Epithelial cell of prostate (primary cell): ENCODE results near the gene PHACTR1.

ENCODE experiments used
- DNase-seq: peaks from one replicate; pipeline ENCODE4 v3.0.0-alpha.2; 2011; ENCODE audit warnings: low read depth, low spot score
- H3K27ac ChIP-seq: fragments of 450-650 bp; 2 replicates; pipeline ENCODE4 v1.5.1; 2017; ENCODE audit warnings: mild to moderate bottlenecking

PHACTR1 gene

GRCh38 chr6:12798326-12798725 is 81.8 kb downstream of the PHACTR1 start:
- H3K27ac ChIP-seq: no peak overlapping the region
- no peak for DNase-seq

GRCh38 chr6:12800120-12800519 is 83.6 kb downstream of the PHACTR1 start:
- no peak for DNase-seq
- H3K27ac ChIP-seq: no peak overlapping the region

DNA sequence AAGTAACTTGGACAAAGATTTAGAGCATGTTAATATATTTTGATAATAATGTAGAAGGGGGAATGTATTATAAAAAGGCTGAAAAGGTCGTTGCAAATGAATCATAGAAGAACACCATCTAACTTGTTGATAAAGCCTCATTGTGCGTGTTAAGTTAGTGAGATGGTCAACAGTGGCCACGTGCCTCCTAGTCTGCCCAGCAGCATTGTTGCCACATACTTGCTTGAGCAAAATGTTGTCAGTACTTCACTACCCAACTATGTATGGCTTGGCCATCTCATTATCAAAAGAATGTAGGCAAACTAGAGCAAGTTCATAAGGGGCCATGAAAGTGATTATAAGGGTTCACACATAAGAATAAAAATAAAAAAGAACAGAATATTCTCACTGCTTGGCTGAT is 84.6 kb downstream of the PHACTR1 start:
- peak overlapping the region; percentile 13 for H3K27ac ChIP-seq

DNA sequence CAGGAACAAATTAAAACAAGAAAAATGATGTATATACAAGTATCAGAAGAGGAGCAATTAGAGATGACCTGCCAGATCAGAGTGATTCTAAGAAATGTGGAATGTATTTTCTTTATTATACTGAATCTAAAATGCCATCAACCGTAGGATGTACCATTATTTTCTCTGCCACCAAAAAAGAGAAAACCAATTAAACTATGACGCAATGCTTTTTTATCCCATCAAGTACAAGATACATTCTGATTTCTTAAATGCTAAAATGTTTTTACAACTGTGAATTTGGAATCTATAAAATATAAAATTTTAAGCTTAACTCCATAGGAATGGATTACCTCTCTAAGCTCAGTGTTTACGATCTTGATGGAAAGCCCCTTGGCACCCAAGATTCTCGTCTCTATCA is 85.9 kb downstream of the PHACTR1 start:
- no peak overlapping the region for H3K27ac ChIP-seq
- DNase-seq: no peak

More for the DNA sequence above, 84.6 kb downstream of the PHACTR1 start:
- DNase-seq: peak; percentile 33

GRCh38 chr6:12803486-12803885 is 86.9 kb downstream of the PHACTR1 start:
- H3K27ac ChIP-seq: no peak overlapping the region
- no peak for DNase-seq

DNA sequence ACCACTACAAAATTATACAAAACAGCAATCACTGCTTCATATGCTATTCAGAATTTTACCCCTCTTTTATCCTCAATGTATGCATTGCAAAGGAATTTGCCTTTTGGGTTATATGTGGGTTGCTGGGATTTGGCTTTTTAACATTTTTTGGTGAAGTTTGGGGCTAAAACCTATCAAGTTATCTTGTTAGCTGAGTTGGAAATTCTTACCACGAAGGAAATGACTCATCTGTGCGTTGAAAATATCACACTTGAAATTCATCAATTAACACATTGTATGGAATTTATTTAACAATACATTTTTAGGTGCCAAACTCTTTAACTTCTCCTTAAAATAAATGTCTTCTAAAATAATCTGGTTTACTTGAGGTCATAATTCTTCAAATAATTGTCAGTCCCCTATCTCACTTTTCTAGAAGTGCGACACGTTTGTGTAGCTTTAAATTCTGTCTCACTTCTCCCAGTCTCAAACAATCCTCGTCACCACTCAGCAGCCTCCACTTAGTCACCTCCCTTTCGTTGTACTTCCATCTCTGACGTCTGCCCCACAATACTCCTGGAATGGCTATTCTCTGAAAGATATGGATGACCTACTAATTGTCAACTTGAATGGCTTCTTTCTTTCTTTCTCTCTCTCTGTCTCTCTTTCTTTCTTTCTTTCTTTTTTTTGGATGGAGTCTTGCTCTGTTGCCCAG is 88.5 kb downstream of the PHACTR1 start:
- no peak overlapping the region for H3K27ac ChIP-seq
- DNase-seq: no peak

GRCh38 chr6:12806136-12806535 is 89.6 kb downstream of the PHACTR1 start:
- no peak for DNase-seq
- H3K27ac ChIP-seq: no peak overlapping the region

DNA sequence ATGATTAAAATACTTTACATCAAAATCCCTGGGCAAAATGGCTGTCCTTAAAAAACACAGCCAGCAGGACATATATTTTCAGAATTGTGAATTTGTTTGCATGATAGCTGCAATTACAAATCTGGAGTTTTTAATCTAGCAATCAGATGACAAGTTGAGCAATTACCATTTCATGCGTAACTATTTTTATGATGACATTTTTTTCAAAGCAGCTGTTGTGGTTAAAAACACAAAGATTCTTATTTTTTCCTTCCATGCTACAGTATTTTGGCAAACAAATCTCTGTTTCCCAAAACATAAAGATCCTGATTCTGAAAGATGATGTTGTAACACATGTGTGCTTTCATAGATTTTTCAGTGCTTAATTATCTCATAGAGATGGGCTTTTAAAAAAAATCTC is 90.2 kb downstream of the PHACTR1 start:
- no peak for DNase-seq
- no peak overlapping the region for H3K27ac ChIP-seq

- no peak overlapping the region for H3K27ac ChIP-seq
- DNase-seq: no peak
Observed at GRCh38 chr6:12811519-12811918, 95.0 kb downstream of the PHACTR1 start.

GRCh38 chr6:12813321-12813720 is 96.8 kb downstream of the PHACTR1 start:
- no peak for DNase-seq
- H3K27ac ChIP-seq: no peak overlapping the region

GRCh38 chr6:12814015-12814414 is 97.4 kb downstream of the PHACTR1 start:
- DNase-seq: no peak
- no peak overlapping the region for H3K27ac ChIP-seq

DNA sequence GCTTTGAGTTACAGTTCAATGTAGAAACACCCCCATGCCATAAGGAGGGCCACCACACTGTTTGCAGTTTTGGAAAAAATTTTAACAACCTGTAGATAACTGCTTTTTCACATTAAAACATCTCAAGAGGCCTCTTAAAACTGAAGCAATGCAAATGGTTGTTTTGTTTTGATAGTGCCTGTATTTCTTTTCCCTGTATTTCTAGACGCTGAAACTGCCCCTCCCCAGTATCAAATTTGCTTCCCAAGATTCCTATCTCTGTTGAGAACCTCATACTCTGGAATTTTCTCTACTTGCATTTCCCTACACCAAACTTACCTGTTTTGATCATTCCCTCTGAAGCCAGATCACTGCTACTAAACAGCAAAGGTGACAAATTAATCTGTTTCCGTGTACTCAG is 98.5 kb downstream of the PHACTR1 start:
- no peak for DNase-seq
- no peak overlapping the region for H3K27ac ChIP-seq

DNA sequence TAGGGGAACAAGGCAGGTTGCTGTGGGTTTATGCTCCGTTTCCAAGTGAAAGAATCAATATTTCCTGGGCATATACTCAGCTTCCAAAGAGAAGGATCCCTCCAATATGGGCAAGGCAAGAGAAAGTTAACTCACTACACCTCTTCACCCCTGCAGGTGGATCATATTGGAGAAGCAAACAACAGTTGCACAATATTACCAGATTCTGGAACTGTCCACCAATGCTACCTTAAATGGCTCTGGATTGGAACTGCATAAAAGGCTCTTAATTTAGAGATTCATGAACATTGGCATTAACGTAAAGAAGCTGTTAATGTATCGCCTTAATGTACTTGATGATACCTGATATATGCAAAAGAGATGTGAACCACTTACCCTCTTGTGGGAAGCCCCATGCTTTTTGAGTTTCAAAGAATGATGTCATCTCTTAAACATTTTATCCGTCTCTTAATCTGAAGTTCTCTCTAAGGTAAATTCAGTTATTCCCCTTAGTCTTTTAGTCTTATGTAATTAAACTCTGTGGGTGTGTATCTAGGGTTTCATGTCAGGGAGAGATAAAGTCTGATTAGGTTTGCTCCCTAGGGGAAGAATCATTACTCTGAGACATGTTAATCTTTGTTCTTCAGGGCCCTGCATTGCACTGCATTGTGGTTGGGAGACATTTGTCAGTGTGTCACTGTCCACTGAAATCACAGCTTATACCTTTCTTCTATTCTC is 99.5 kb downstream of the PHACTR1 start:
- H3K27ac ChIP-seq: no peak overlapping the region
- no peak for DNase-seq

- no peak for DNase-seq
- H3K27ac ChIP-seq: no peak overlapping the region
Observed at GRCh38 chr6:12818324-12818723, 101.8 kb downstream of the PHACTR1 start.

DNA sequence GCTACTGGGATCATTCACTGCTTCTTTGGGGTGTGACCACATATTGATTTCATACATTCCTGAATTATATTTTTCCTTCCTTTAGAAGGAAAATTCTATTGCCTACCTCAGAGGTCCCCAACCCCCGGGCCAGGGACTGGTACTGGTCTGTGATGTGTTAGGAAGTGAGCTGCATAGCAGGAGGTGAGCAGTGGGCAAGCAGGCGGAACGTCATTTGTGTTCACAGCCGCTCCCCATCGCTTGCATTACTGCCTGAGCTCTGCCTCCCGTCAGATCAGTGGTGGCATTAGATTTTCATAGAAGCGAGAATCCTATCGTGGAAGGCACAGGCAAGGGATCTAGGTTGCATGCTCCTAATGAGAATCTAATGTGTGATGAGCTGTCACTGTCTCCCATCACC is 107.3 kb downstream of the PHACTR1 start:
- no peak for DNase-seq
- no peak overlapping the region for H3K27ac ChIP-seq

DNA sequence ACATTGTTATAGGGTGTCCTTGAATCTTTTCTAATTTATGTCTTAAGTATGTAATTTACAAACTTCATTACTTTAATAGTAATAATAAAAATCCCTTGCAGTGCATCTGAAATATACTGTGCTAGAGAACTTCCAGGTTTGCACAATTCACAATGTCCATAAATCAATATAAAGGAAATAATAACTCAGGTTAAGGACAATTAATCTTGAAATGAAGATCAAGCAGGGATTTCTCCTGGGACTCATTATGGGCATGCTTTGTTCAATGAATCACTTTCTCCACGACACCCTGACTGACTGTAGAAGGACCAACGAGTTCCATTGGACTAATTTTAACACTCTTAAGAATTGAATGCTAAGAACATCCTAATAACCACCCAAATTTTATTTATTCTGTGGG is 110.0 kb downstream of the PHACTR1 start:
- DNase-seq: no peak
- no peak overlapping the region for H3K27ac ChIP-seq

DNA sequence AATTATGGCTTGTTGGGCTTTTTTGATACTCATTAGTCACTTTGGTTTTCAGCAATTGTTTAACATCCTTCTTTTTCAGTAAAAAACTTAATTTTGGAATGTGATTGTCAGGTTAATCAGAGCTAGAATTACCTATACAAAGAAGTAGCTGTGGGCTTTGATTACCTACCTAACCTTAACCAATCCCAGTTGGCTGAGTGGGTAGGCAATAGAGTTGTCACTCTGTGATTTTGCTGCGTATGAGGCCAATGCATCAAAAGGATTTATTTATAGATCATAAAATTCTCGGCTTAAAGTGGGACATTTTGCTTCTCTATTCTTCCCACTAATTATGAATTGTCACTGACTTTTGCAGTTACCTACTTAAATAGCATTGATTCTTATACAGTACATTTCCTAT is 111.4 kb downstream of the PHACTR1 start:
- H3K27ac ChIP-seq: no peak overlapping the region
- no peak for DNase-seq

- no peak overlapping the region for H3K27ac ChIP-seq
- DNase-seq: no peak
Observed at GRCh38 chr6:12832226-12832735, 115.7 kb downstream of the PHACTR1 start.

GRCh38 chr6:12836009-12836408 is 119.4 kb downstream of the PHACTR1 start:
- DNase-seq: no peak
- H3K27ac ChIP-seq: no peak overlapping the region

GRCh38 chr6:12841619-12842018 is 125.1 kb downstream of the PHACTR1 start:
- no peak overlapping the region for H3K27ac ChIP-seq
- no peak for DNase-seq

DNA sequence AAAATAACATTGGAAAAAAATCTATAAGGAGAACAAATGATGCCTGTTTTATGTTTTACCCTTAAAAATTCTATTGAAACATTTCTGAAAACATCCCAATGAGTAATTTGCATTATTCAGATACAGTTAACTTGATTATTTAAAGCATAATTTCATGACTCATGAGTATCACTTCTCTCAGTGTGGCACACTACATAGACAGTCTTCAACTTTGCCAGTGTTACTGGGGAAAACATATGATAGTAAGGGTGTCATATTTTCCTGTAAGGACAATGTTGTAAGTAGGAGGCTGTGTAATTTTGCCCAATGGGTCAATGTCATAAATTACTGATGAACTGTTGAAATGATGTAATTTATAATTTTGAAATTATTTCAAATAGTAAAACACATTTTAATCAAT is 125.5 kb downstream of the PHACTR1 start:
- no peak overlapping the region for H3K27ac ChIP-seq
- no peak for DNase-seq

- no peak for DNase-seq
- no peak overlapping the region for H3K27ac ChIP-seq
Observed at GRCh38 chr6:12842658-12843057, 126.1 kb downstream of the PHACTR1 start.
